ENCODE data around the gene PTPRJ.

PTPRJ gene

GRCh38 chr11:48111891-48112290 lies 131.5 kb downstream of the PTPRJ start:
- no peak overlapping the region for H3K4me3 ChIP-seq (ENCODE audit: low read depth, low read length)
- TF ChIP-seq CTCF (IDR thresholded peaks at IDR 0.05; ENCODE audit: low read depth, low read length) (no peak), MAX (IDR thresholded peaks at IDR 0.05; ENCODE audit: low read depth, low read length) (no peak), POLR2A (IDR thresholded peaks at IDR 0.05; ENCODE audit: extremely low read depth, insufficient read length) (no peak), MYC (IDR thresholded peaks at IDR 0.05; ENCODE audit: low read depth, low read length) (no peak)
- DNase-seq (ENCODE audit: low read depth) = no peak

DNA sequence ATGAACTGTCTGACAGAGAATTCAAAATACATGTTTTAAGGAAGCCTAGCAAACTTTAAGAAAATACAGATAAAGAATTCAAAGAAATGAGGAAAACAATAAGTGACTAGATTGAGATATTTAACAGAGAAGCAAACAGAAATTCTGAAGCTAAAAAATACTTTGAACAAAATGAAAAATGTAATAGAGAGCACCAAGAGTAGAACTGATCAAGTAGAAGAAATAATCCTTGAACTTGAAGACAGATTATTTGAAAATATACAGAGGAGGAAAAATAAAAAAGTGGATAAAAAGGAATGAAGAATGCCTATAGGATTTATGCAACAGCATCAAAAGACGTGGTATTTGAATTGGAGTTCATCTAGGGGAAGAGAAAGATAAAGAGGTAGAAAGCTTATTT lies 134.4 kb downstream of the PTPRJ start:
- no peak overlapping the region for H3K4me3 ChIP-seq (ENCODE audit: low read depth, low read length)
- DNase-seq (ENCODE audit: low read depth) = no peak
- no peak for TF ChIP-seq POLR2A (IDR thresholded peaks at IDR 0.05; ENCODE audit: extremely low read depth, insufficient read length)

DNA sequence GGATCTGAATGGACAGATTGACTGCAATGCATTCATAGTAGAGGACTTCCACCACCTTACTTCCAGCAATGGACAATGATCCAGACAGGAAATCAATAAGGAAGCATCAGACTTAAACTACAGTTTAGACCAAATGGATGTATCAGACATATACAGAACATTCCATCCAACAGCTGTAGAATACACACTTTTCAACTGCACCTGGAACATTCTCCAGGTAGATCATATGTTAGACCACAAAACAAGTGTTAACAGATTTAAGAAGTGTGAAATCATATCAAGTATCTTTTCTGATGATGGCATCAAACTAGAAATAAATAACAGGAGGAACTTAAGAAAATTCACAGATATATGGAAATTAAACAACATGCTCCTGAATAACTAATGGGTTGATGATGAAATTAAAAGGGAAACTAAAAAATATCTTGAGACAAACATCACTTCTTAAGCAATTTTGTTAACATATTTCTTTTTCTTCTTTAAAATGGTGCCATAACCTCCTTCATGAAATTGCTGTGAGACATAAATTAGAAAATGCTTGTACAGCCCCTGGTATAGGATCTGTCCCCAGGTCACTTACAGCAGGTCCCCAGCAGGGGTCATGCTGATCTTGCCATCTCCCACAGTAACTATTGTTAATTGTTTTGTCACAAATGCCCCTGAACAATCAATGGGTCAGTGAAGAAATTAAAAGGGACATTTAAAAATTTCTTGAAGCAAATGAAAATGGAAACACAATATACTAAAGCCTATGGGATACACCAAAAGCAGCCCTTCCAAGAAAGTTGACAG lies 136.3 kb downstream of the PTPRJ start:
- peak; percentile 53 for DNase-seq (ENCODE audit: low read depth)
- no peak overlapping the region for H3K4me3 ChIP-seq (ENCODE audit: low read depth, low read length)
- no peak for TF ChIP-seq POLR2A (IDR thresholded peaks at IDR 0.05; ENCODE audit: extremely low read depth, insufficient read length)
- TF ChIP-seq MYC (IDR thresholded peaks at IDR 0.05; ENCODE audit: low read depth, low read length) = no peak
- no peak for TF ChIP-seq MAX (IDR thresholded peaks at IDR 0.05; ENCODE audit: low read depth, low read length)
- peak; percentile 52 for TF ChIP-seq CTCF (IDR thresholded peaks at IDR 0.05; ENCODE audit: low read depth, low read length)

DNA sequence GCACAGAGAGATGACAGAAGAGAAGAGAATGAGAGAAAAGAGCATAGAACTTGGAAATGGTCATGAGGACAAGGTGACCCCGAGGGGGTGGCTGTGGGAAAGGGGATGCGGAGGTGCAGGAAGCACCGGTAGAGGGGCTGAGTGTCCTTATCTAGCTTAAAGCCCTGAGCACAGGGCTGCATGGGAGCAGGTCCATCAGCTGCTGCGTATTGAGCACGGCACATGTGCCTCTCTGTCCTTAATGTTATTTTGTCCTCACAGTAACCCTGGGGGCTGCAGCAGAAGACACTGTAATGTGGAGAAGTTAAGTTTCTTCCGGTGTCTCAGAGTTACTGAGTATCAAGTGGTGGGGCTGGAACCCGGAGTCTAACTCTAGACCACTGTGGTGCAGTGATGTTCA lies 141.9 kb downstream of the PTPRJ start:
- no peak overlapping the region for H3K4me3 ChIP-seq (ENCODE audit: low read depth, low read length)
- TF ChIP-seq POLR2A (IDR thresholded peaks at IDR 0.05; ENCODE audit: extremely low read depth, insufficient read length) = no peak
- TF ChIP-seq CTCF (IDR thresholded peaks at IDR 0.05; ENCODE audit: low read depth, low read length) = no peak
- TF ChIP-seq MYC (IDR thresholded peaks at IDR 0.05; ENCODE audit: low read depth, low read length) = no peak
- no peak for TF ChIP-seq MAX (IDR thresholded peaks at IDR 0.05; ENCODE audit: low read depth, low read length)
- DNase-seq (ENCODE audit: low read depth) = no peak

DNA sequence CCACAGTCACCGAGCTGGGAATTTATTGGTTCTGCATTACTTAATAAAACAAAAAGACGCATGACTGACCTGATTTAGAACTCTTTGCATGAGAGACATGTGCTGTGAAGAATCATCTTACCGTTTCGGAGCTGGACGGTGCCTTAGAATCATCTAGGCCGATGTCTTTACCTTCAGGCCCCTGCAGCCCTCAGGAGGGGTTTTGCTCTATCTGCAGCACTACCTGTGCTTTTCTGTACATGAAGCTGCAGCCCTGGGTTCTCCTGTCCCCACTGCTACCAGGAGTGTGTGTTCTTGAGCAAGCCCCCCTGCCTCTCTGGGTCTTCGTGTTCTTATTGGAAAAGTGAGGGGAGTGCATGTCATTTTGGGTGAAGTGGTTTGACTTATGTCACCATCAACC lies 142.3 kb downstream of the PTPRJ start:
- no peak for DNase-seq (ENCODE audit: low read depth)
- TF ChIP-seq POLR2A (IDR thresholded peaks at IDR 0.05; ENCODE audit: extremely low read depth, insufficient read length) (no peak), MAX (IDR thresholded peaks at IDR 0.05; ENCODE audit: low read depth, low read length) (no peak), MYC (IDR thresholded peaks at IDR 0.05; ENCODE audit: low read depth, low read length) (no peak), CTCF (IDR thresholded peaks at IDR 0.05; ENCODE audit: low read depth, low read length) (no peak)
- H3K4me3 ChIP-seq (ENCODE audit: low read depth, low read length) = no peak overlapping the region

DNA sequence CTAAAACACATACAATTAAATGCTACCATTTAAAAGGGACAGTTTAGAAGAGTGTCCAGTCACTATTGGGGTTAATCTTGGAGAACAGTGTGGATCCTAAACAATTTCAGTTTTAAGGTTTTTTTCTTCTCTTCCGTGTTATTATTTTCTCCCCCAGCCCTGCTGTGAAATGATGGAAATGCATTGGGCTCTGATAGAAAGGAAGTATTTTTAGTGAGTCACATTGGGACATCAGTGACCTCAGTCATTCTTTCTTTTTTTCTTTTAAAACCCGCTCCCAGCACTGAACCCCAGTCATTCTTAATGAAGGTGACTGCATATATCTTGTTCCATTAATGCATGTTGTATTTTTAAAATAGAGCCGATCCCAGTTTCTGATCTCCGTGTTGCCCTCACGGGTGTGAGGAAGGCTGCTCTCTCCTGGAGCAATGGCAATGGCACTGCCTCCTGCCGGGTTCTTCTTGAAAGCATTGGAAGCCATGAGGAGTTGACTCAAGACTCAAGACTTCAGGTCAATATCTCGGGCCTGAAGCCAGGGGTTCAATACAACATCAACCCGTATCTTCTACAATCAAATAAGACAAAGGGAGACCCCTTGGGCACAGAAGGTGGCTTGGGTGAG lies 143.0 kb downstream of the PTPRJ start:
- TF ChIP-seq POLR2A (IDR thresholded peaks at IDR 0.05; ENCODE audit: extremely low read depth, insufficient read length) = no peak
- no peak for TF ChIP-seq MYC (IDR thresholded peaks at IDR 0.05; ENCODE audit: low read depth, low read length)
- TF ChIP-seq CTCF (IDR thresholded peaks at IDR 0.05; ENCODE audit: low read depth, low read length) = no peak
- TF ChIP-seq MAX (IDR thresholded peaks at IDR 0.05; ENCODE audit: low read depth, low read length) = no peak
- H3K4me3 ChIP-seq (ENCODE audit: low read depth, low read length) = no peak overlapping the region
- DNase-seq (ENCODE audit: low read depth) = no peak
